ENCODE data around the gene ELAVL4. TPM values are rescaled to one million over a fixed set of nuclear protein-coding genes. Genes with fewer than 3 reads are reported as not detected.

ELAVL4 gene
- total RNA-seq, 1 donor from 2014 or later, result 0.12 TPM

DNA sequence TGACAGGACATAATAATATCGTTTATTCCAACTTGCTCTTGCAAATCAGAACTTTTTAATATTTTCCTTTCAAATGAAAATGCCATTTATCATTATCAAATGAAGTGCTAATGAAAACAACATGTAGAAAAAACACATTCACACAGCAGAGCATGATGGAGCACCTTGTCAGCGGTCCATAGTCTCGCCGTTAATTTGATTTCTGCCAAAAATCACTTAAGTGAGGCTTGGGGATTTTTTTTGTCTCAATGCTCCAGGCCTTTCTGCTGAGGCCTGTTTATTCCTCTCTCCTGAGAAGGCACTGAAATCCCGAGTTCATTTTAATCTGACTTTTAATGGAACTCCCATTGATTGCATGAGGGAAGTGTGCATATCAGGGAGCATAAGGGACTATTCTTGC lies 122.5 kb downstream of the ELAVL4 start:
- H3K27me3 ChIP-seq, result no peaks in the 10 kb centered on the region
- no peaks in the 10 kb centered on the region for H3K9me3 ChIP-seq
- H3K27ac ChIP-seq, result no peak overlapping the region
- ATAC-seq, result no peak
- intact Hi-C loops (cut with DNase I), result no loop called here
- H3K36me3 ChIP-seq, result no peaks in the 10 kb centered on the region
- no peaks in the 10 kb centered on the region for H3K4me1 ChIP-seq
- no peak overlapping the region for H3K4me3 ChIP-seq
- DNase-seq, result no peak
- TF ChIP-seq, protein P1, sequence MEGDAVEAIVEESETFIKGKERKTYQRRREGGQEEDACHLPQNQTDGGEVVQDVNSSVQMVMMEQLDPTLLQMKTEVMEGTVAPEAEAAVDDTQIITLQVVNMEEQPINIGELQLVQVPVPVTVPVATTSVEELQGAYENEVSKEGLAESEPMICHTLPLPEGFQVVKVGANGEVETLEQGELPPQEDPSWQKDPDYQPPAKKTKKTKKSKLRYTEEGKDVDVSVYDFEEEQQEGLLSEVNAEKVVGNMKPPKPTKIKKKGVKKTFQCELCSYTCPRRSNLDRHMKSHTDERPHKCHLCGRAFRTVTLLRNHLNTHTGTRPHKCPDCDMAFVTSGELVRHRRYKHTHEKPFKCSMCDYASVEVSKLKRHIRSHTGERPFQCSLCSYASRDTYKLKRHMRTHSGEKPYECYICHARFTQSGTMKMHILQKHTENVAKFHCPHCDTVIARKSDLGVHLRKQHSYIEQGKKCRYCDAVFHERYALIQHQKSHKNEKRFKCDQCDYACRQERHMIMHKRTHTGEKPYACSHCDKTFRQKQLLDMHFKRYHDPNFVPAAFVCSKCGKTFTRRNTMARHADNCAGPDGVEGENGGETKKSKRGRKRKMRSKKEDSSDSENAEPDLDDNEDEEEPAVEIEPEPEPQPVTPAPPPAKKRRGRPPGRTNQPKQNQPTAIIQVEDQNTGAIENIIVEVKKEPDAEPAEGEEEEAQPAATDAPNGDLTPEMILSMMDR (IDR thresholded peaks at IDR 0.05), result no peak

DNA sequence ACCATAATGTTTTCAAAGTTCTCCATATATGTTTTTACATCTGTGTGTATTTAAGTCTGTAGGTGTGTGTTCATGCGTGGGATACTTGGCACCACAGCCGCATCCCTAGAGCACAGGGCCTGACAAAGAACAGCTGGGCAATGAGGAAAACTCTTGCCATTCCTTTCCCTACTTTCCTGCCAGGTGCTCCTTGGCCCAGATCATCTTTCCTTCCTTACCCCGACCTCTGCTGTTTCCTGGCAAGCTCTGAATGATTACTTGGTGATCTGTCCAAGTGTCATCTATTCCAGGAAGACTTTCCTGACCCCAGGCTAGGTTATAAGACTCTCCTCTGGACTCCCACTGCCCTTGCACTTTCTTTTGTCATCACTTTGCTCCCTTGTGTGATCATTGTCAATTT lies 123.6 kb downstream of the ELAVL4 start:
- no peaks in the 10 kb centered on the region for H3K27me3 ChIP-seq
- no peaks in the 10 kb centered on the region for H3K9me3 ChIP-seq
- H3K4me3 ChIP-seq, result no peak overlapping the region
- ATAC-seq, result no peak
- intact Hi-C loops (cut with DNase I), result no loop called here
- H3K27ac ChIP-seq, result no peak overlapping the region
- no peaks in the 10 kb centered on the region for H3K4me1 ChIP-seq
- TF ChIP-seq, protein P1 (IDR thresholded peaks at IDR 0.05), result no peak
- no peak for DNase-seq
- no peaks in the 10 kb centered on the region for H3K36me3 ChIP-seq

DNA sequence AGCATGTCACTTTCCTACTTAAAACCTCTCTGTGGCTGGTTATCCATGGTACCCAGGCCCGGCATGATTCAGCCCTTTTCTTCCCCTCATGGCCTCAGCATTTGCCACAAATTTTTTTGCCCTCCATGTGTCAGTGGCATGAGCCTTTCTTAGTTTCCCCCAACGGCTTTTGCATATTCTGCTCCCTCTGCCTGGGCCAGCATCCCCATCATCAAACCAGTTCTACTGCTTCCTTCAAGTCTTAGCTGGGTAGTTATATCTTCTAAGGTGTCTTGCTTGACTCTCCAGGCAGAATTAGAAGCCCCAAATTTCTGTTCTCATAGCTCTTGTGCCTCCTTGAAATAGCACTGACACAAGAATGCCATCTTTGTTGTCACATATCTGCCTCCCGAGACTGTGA lies 127.9 kb downstream of the ELAVL4 start:
- intact Hi-C loops (cut with DNase I), result no loop called here
- no peak overlapping the region for H3K27ac ChIP-seq
- no peaks in the 10 kb centered on the region for H3K4me1 ChIP-seq
- H3K9me3 ChIP-seq, result no peaks in the 10 kb centered on the region
- H3K4me3 ChIP-seq, result no peak overlapping the region
- H3K36me3 ChIP-seq, result no peaks in the 10 kb centered on the region
- H3K27me3 ChIP-seq, result no peaks in the 10 kb centered on the region
- DNase-seq, result no peak
- no peak for ATAC-seq
- TF ChIP-seq, protein P1 (IDR thresholded peaks at IDR 0.05), result no peak

DNA sequence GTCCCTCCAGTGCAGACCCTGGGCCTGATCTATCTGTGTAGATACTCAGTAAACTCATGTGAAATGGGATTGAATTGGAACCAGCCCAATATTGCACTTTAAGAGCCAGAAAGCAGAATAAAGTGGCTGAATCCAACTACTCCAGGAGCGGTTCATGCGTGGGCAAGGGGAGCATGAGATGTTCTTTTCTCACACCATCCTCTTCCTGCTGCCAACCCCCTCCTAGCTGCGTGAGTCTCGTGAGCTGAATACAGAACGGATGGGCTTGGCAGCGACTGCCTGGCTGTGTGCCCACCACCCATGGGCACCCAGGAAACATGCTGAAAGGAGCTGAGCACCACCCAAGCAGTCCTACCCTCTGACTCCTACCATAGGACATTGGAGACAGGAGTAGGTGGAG lies 128.3 kb downstream of the ELAVL4 start:
- Histone ChIP-seq H3K4me3 (no peak overlapping the region), H3K27ac (no peak overlapping the region), H3K9me3 (no peaks in the 10 kb centered on the region), H3K36me3 (no peaks in the 10 kb centered on the region), H3K27me3 (no peaks in the 10 kb centered on the region), H3K4me1 (no peaks in the 10 kb centered on the region)
- DNase-seq (no peak), ATAC-seq (no peak)
- intact Hi-C loops (cut with DNase I), result no loop called here
- TF ChIP-seq, protein P1 (IDR thresholded peaks at IDR 0.05), result no peak

DNA sequence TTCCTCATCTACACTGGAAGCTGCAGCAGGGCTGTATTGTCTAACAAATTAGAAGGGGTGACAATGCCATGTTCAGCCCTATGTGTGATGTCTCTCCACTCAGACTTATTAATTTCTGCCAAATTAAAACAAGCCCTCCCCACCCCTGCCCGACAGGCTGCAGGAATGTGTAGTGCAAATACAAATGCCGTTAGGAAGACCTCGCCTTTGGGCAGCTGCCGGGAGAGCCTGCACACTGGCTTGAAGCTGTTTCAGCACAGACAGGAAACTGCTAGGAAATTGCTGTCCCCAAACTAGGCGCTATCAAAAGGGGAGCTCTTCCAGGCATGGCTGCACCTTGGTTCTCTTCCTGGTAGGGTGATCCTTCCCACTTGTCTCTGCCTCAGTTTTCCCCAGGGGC lies 135.2 kb downstream of the ELAVL4 start:
- Histone ChIP-seq H3K4me3 (no peak overlapping the region), H3K27me3 (no peaks in the 10 kb centered on the region), H3K27ac (no peak overlapping the region), H3K4me1 (no peaks in the 10 kb centered on the region), H3K9me3 (no peaks in the 10 kb centered on the region), H3K36me3 (no peaks in the 10 kb centered on the region)
- intact Hi-C loops (cut with DNase I), result no loop called here
- DNase-seq (no peak), ATAC-seq (no peak)
- TF ChIP-seq, protein P1 (IDR thresholded peaks at IDR 0.05), result no peak

DNA sequence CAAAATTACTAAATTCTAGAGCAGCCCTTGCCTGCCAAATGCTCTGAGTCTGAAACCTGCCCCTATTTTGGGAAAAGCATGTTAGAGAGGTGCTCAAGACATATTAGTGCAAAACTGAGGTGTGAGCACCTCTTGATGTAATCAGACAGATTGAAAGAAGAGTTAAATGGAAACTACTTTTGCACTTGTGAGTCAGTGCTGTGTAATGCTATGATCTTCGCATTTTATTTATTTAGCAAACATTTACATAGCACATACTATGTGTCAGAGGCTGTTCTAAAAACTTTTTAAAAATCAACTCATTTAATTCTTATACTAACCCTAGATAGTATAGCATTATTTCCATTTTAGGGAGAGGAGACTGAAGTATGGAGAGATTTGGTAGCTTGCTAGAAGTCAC lies 138.1 kb downstream of the ELAVL4 start:
- DNase-seq, result no peak
- Histone ChIP-seq H3K27me3 (no peaks in the 10 kb centered on the region), H3K4me3 (no peak overlapping the region), H3K27ac (no peak overlapping the region), H3K36me3 (no peaks in the 10 kb centered on the region), H3K9me3 (no peaks in the 10 kb centered on the region), H3K4me1 (no peaks in the 10 kb centered on the region)
- TF ChIP-seq, protein P1 (IDR thresholded peaks at IDR 0.05), result no peak
- intact Hi-C loops (cut with DNase I), result no loop called here
- no peak for ATAC-seq
